CD14-positive monocyte (primary cell): ENCODE measurements around the gene TFPT. TPM values are rescaled to one million over a fixed set of nuclear protein-coding genes. Genes with fewer than 3 reads are reported as not detected.

Source experiments
- DNase-seq, 3 donors: peaks; one replicate each; pipeline ENCODE4 v3.0.0-alpha.2; 2011 to 2022
- H2AFZ ChIP-seq: 2 replicates; pipeline ENCODE4 v1.6.0; 2012; ENCODE audit warnings: mild to moderate bottlenecking, low read depth, low read length, inconsistent platforms; ENCODE audit not compliant: insufficient read depth, poor library complexity, severe bottlenecking
- H3K27ac ChIP-seq, 2 donors: 1 replicate in 1 of 2; 2 replicates in 1 of 2; pipeline ENCODE4 v1.5.1; 2012 to 2013; ENCODE audit warnings: low read length in 2 of 2, control low read depth in 1 of 2, inconsistent platforms in 1 of 2, low read depth in 1 of 2, mild to moderate bottlenecking in 1 of 2
- H3K27me3 ChIP-seq, 2 donors: one replicate each; pipeline versions ENCODE4 v1.6.0 to v1.6.1; 2011 to 2013; ENCODE audit warnings: low read length in 2 of 2; ENCODE audit not compliant: control insufficient read depth in 2 of 2, insufficient read depth in 2 of 2
- H3K36me3 ChIP-seq, 2 donors: replicated peaks in 1 of 2; 1 replicate in 1 of 2; 2 replicates in 1 of 2; pipeline versions ENCODE4 v1.5.1 to v1.6.1; 2012 to 2013; ENCODE audit warnings: low read length in 2 of 2, control low read depth in 1 of 2, inconsistent platforms in 1 of 2, mild to moderate bottlenecking in 1 of 2; ENCODE audit not compliant: insufficient read depth in 2 of 2, control insufficient read depth in 1 of 2
- H3K4me1 ChIP-seq, 2 donors: 1 replicate in 1 of 2; 2 replicates in 1 of 2; pipeline versions ENCODE4 v1.5.1 to v1.6.1; 2012 to 2013; ENCODE audit warnings: low read length in 2 of 2, control low read depth in 1 of 2, inconsistent platforms in 1 of 2, mild to moderate bottlenecking in 1 of 2, moderate library complexity in 1 of 2; ENCODE audit not compliant: insufficient read depth in 2 of 2, control insufficient read depth in 1 of 2
- H3K4me2 ChIP-seq: replicated peaks from 2 replicates; pipeline ENCODE3; 2012; ENCODE audit warnings: low read length, moderate library complexity, mild to moderate bottlenecking; ENCODE audit not compliant: poor library complexity, severe bottlenecking; ENCODE audit errors: extremely low read depth
- H3K4me3 ChIP-seq, 3 experiments: fragments of 200-600 bp in 1 of 3; sonication (generic) in 1 of 3; replicated peaks in 1 of 3; 1 replicate in 2 of 3; 2 replicates in 1 of 3; pipeline ENCODE4 v1.5.1; 2011 to 2013; ENCODE audit warnings: low read length in 3 of 3, mild to moderate bottlenecking in 3 of 3, control low read depth in 2 of 3, low read depth in 2 of 3, inconsistent platforms in 1 of 3, moderate library complexity in 1 of 3
- H3K79me2 ChIP-seq: 2 replicates; pipeline ENCODE4 v1.6.0; 2012; ENCODE audit warnings: mild to moderate bottlenecking, control low read depth, inconsistent platforms, low read length, moderate library complexity; ENCODE audit not compliant: insufficient read depth
- H3K9ac ChIP-seq: 2 replicates; pipeline ENCODE4 v1.6.0; 2017; ENCODE audit warnings: low read length, mild to moderate bottlenecking; ENCODE audit not compliant: insufficient read depth, poor library complexity, severe bottlenecking
- H3K9me3 ChIP-seq, 2 donors: replicated peaks in 1 of 2; 1 replicate in 1 of 2; 2 replicates in 1 of 2; pipeline versions ENCODE4 v1.5.1 to v1.6.1; 2012 to 2013; ENCODE audit warnings: low read length in 2 of 2, control low read depth in 1 of 2; ENCODE audit not compliant: control insufficient read depth in 1 of 2, insufficient read depth in 1 of 2
- H4K20me1 ChIP-seq: 2 replicates; pipeline ENCODE4 v1.6.0; 2012; ENCODE audit warnings: mild to moderate bottlenecking, low read length, control low read depth, moderate library complexity; ENCODE audit not compliant: insufficient read depth
- H3K27ac Mint-ChIP-seq, 7 donors: one replicate each; pipeline ENCODE4 v1.8.0; 2020; ENCODE audit warnings: mild to moderate bottlenecking in 7 of 7, mixed read lengths in 7 of 7, moderate library complexity in 6 of 7, inconsistent platforms in 2 of 7
- H3K27me3 Mint-ChIP-seq, 3 donors: one replicate each; pipeline ENCODE4 v1.8.0; 2021 to 2022; ENCODE audit warnings: low read depth in 3 of 3, mild to moderate bottlenecking in 3 of 3, mixed read lengths in 3 of 3, moderate library complexity in 3 of 3, inconsistent platforms in 1 of 3
- H3K36me3 Mint-ChIP-seq, 2 donors: one replicate each; pipeline ENCODE4 v1.8.0; 2020; ENCODE audit warnings: mixed read lengths in 2 of 2, inconsistent platforms in 1 of 2, mild to moderate bottlenecking in 1 of 2
- H3K4me1 Mint-ChIP-seq: one replicate; pipeline ENCODE4 v1.8.0; 2020; ENCODE audit warnings: mild to moderate bottlenecking, mixed read lengths
- H3K4me3 Mint-ChIP-seq, 2 donors: one replicate each; pipeline ENCODE4 v1.8.0; 2020; ENCODE audit warnings: mild to moderate bottlenecking in 2 of 2, mixed read lengths in 2 of 2, moderate library complexity in 1 of 2
- H3K9me3 Mint-ChIP-seq, 7 donors: one replicate each; pipeline ENCODE4 v1.8.0; 2020 to 2022; ENCODE audit warnings: mixed read lengths in 7 of 7, mild to moderate bottlenecking in 6 of 7, moderate library complexity in 6 of 7, inconsistent platforms in 2 of 7
- WGBS: methylation state at CpG from one replicate; pipeline ENCODE4 v1.1.5; 2013; ENCODE audit warnings: missing lambda C conversion rate; ENCODE audit not compliant: insufficient coverage; 5-methylcytosine and 5-hydroxymethylcytosine counted together
- intact Hi-C, 2 donors: fragments of 100-400 bp; cut with micrococcal nuclease; formaldehyde crosslinking; loops; one replicate each; pipeline versions ENCODE4 v1.15.0 to v1.15.1; 2023
- polyA plus RNA-seq, 3 donors: library from polyadenylated mRNA; depleted of rRNA in 1 of 3; unstranded in 2 of 3; stranded (reverse) in 1 of 3; fragments of 300-500 nt in 2 of 3; fragments of >200 nt in 1 of 3; fragmentation: Illumina TruSeq in 2 of 3; gene quantifications; 1 replicate in 2 of 3; 2 replicates in 1 of 3; pipeline ENCODE4 v1.2.3, GENCODE V29; 2012 to 2021
- TF ChIP-seq, protein P1 (sequence below): fragments of 200-600 bp; IDR thresholded peaks from one replicate; pipeline ENCODE4 v1.8.0; 2022; ENCODE audit warnings: antibody characterized with exemption, mild to moderate bottlenecking

The TFPT gene
- polyA plus RNA-seq, 3 donors, result 7.0 to 11.5 (median 9.5) TPM

GRCh38 chr19:54156490-54156889, 41.0 kb upstream of the TFPT start:
- Histone ChIP-seq H3K9me3 (no peaks in the 10 kb centered on the region), H3K27ac (no peak overlapping the region), H3K36me3 (peaks cover 64 to 67% of the 10 kb centered on the region in 2 donors), H3K4me3 (no peak overlapping the region), H2AFZ (no peak overlapping the region), H3K27me3 (no peaks in the 10 kb centered on the region), H4K20me1 (peaks cover 78% of the 10 kb centered on the region), H3K79me2 (peaks cover 44% of the 10 kb centered on the region), H3K4me1 (peaks cover 25 to 32% of the 10 kb centered on the region in 2 donors), H3K4me2 (no peak overlapping the region), H3K9ac (no peak overlapping the region)
- H3K36me3 Mint-ChIP-seq, result peaks cover 55 to 64% of the 10 kb centered on the region in 2 donors
- TF ChIP-seq, protein P1, sequence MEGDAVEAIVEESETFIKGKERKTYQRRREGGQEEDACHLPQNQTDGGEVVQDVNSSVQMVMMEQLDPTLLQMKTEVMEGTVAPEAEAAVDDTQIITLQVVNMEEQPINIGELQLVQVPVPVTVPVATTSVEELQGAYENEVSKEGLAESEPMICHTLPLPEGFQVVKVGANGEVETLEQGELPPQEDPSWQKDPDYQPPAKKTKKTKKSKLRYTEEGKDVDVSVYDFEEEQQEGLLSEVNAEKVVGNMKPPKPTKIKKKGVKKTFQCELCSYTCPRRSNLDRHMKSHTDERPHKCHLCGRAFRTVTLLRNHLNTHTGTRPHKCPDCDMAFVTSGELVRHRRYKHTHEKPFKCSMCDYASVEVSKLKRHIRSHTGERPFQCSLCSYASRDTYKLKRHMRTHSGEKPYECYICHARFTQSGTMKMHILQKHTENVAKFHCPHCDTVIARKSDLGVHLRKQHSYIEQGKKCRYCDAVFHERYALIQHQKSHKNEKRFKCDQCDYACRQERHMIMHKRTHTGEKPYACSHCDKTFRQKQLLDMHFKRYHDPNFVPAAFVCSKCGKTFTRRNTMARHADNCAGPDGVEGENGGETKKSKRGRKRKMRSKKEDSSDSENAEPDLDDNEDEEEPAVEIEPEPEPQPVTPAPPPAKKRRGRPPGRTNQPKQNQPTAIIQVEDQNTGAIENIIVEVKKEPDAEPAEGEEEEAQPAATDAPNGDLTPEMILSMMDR, result no peak
- H3K27me3 Mint-ChIP-seq, result peaks cover 0 to 4% (median 0%) of the 10 kb centered on the region in 3 donors
- DNase-seq, result no peak
- peak overlapping the region in 1 of 7 donors; percentile 35 for H3K27ac Mint-ChIP-seq
- intact Hi-C loops, result no loop called here
- 95% methylated on average over 9 of the region's 11 CpGs for WGBS
- no peaks in the 10 kb centered on the region for H3K9me3 Mint-ChIP-seq
- peaks cover 32% of the 10 kb centered on the region for H3K4me1 Mint-ChIP-seq
- H3K4me3 Mint-ChIP-seq, result no peak overlapping the region

- peaks cover 0 to 2% (median 2%) of the 10 kb centered on the region in 3 donors for H3K27me3 Mint-ChIP-seq
- TF ChIP-seq, protein P1, result no peak
- no peak for DNase-seq
- intact Hi-C loops, result no loop called here
- H3K27me3 ChIP-seq, result no peaks in the 10 kb centered on the region
- 93% methylated on average over 12 of the region's 19 CpGs for WGBS
- H3K36me3 Mint-ChIP-seq, result peaks cover 61 to 71% of the 10 kb centered on the region in 2 donors
- H3K4me1 Mint-ChIP-seq, result peaks cover 26% of the 10 kb centered on the region
- H3K36me3 ChIP-seq, result peaks cover 70 to 75% of the 10 kb centered on the region in 2 donors
- H3K4me1 ChIP-seq, result peaks cover 20 to 25% of the 10 kb centered on the region in 2 donors
- no peak overlapping the region for H3K9ac ChIP-seq
- H3K4me2 ChIP-seq, result no peak overlapping the region
- H3K79me2 ChIP-seq, result peaks cover 40% of the 10 kb centered on the region
- H3K9me3 Mint-ChIP-seq, result no peaks in the 10 kb centered on the region
- no peak overlapping the region for H3K4me3 ChIP-seq
- peaks cover 82% of the 10 kb centered on the region for H4K20me1 ChIP-seq
- H3K27ac Mint-ChIP-seq, result peak overlapping the region in 2 of 7 donors; percentile 18 to 46
- H3K4me3 Mint-ChIP-seq, result no peak overlapping the region
- H3K27ac ChIP-seq, result no peak overlapping the region
- H3K9me3 ChIP-seq, result no peaks in the 10 kb centered on the region
- no peak overlapping the region for H2AFZ ChIP-seq
Measured at GRCh38 chr19:54155694-54156093, 40.2 kb upstream of the TFPT start.
